MM.1S (cell line): Measurements from ENCODE around the gene ENKUR.

Source experiments
- DNase-seq: peaks from one replicate; pipeline ENCODE4 v3.0.0-alpha.2; 2015
- H2AFZ ChIP-seq: fragments of 300-600 bp; sonication (generic); 2 replicates; pipeline ENCODE4 v1.6.0; 2016; ENCODE audit warnings: antibody characterized with exemption, low read length
- H3F3A ChIP-seq: fragments of 300-600 bp; sonication (generic); 2 replicates; pipeline ENCODE4 v1.6.1; 2016; ENCODE audit warnings: mild to moderate bottlenecking, antibody characterized with exemption, low read length, moderate library complexity, mixed read lengths; ENCODE audit not compliant: insufficient read depth
- H3K27ac ChIP-seq: fragments of 300-600 bp; sonication (generic); 2 replicates; pipeline ENCODE4 v1.5.1; 2016; ENCODE audit warnings: mild to moderate bottlenecking, low read length
- H3K27me3 ChIP-seq: fragments of 300-600 bp; sonication (generic); replicated peaks from 2 replicates; pipeline ENCODE4 v1.6.0; 2016; ENCODE audit warnings: low read length; ENCODE audit not compliant: insufficient read depth
- H3K36me3 ChIP-seq: fragments of 300-600 bp; sonication (generic); replicated peaks from 2 replicates; pipeline ENCODE4 v1.6.1; 2016; ENCODE audit warnings: mild to moderate bottlenecking, low read length, mixed read lengths; ENCODE audit not compliant: insufficient read depth
- H3K4me1 ChIP-seq: fragments of 300-600 bp; sonication (generic); 2 replicates; pipeline ENCODE4 v1.6.1; 2016; ENCODE audit warnings: low read length, mixed read lengths
- H3K4me2 ChIP-seq: fragments of 300-600 bp; sonication (generic); 2 replicates; pipeline ENCODE4 v1.6.0; 2016; ENCODE audit warnings: low read depth, low read length
- H3K4me3 ChIP-seq: fragments of 300-600 bp; sonication (generic); 2 replicates; pipeline ENCODE4 v1.5.1; 2016; ENCODE audit warnings: low read length, mixed read lengths
- H3K79me2 ChIP-seq: fragments of 300-600 bp; sonication (generic); 2 replicates; pipeline ENCODE4 v1.6.1; 2016; ENCODE audit warnings: mixed run types, low read length, mixed read lengths
- H3K9ac ChIP-seq: fragments of 300-600 bp; sonication (generic); 2 replicates; pipeline ENCODE4 v1.6.1; 2016; ENCODE audit warnings: low read length, mixed read lengths
- H3K9me2 ChIP-seq: fragments of 300-600 bp; sonication (generic); replicated peaks from 2 replicates; pipeline ENCODE4 v1.6.1; 2016; ENCODE audit warnings: mild to moderate bottlenecking, low read length, mixed read lengths; ENCODE audit not compliant: insufficient read depth
- H3K9me3 ChIP-seq: fragments of 300-600 bp; sonication (generic); replicated peaks from 2 replicates; pipeline ENCODE4 v1.6.1; 2016; ENCODE audit warnings: mild to moderate bottlenecking, low read length, mixed read lengths; ENCODE audit not compliant: insufficient read depth
- H4K20me1 ChIP-seq: fragments of 300-600 bp; sonication (generic); 2 replicates; pipeline ENCODE4 v1.6.1; 2016; ENCODE audit warnings: mild to moderate bottlenecking, low read length, moderate library complexity, mixed read lengths; ENCODE audit not compliant: insufficient read depth
- CTCF ChIP-seq: fragments of 300-600 bp; sonication (generic); IDR thresholded peaks from 2 replicates; pipeline ENCODE4 v1.5.1; 2016; ENCODE audit warnings: antibody characterized with exemption, low read length, mixed read lengths
- EZH2 ChIP-seq: fragments of 300-600 bp; sonication (generic); optimal IDR thresholded peaks from 2 replicates; pipeline ENCODE3; 2017; ENCODE audit warnings: low read depth, mild to moderate bottlenecking, antibody characterized with exemption, low read length, mixed read lengths
- EZH2phosphoT487 ChIP-seq: fragments of 300-600 bp; sonication (generic); IDR thresholded peaks from 2 replicates; pipeline ENCODE4 v1.6.1; 2018; ENCODE audit warnings: antibody characterized with exemption, low read length

The ENKUR gene

GRCh38 chr10:25023278-25023677, 7.3 kb upstream of the ENKUR start:
- Histone ChIP-seq H4K20me1 (no peaks in the 10 kb centered on the region), H3K4me2 (no peak overlapping the region), H3K27ac (no peak overlapping the region), H3K79me2 (no peaks in the 10 kb centered on the region), H3K4me3 (no peak overlapping the region), H3K27me3 (no peaks in the 10 kb centered on the region), H3K9me3 (no peaks in the 10 kb centered on the region), H3F3A (no peaks in the 10 kb centered on the region), H3K9ac (no peak overlapping the region), H2AFZ (no peak overlapping the region), H3K36me3 (no peaks in the 10 kb centered on the region), H3K9me2 (no peaks in the 10 kb centered on the region), H3K4me1 (no peaks in the 10 kb centered on the region)
- no peak for DNase-seq
- no peak for TF ChIP-seq EZH2phosphoT487
- no peak for TF ChIP-seq CTCF
- TF ChIP-seq EZH2: no peak

- TF ChIP-seq CTCF: no peak
- TF ChIP-seq EZH2phosphoT487: no peak
- TF ChIP-seq EZH2: no peak
- H3K27me3 ChIP-seq: no peaks in the 10 kb centered on the region
- no peaks in the 10 kb centered on the region for H3K79me2 ChIP-seq
- H3F3A ChIP-seq: peaks cover 16% of the 10 kb centered on the region; the same call in 1 of the 2 replicates
- H3K4me3 ChIP-seq: no peak overlapping the region
- no peaks in the 10 kb centered on the region for H3K9me2 ChIP-seq
- H2AFZ ChIP-seq: no peak overlapping the region
- no peak overlapping the region for H3K4me2 ChIP-seq
- no peak overlapping the region for H3K9ac ChIP-seq
- no peaks in the 10 kb centered on the region for H3K36me3 ChIP-seq
- DNase-seq: no peak
- 0 out of 2 replicates have a peak, but pooled peaks cover 9% of the 10 kb centered on the region for H3K4me1 ChIP-seq
- no peaks in the 10 kb centered on the region for H3K9me3 ChIP-seq
- no peaks in the 10 kb centered on the region for H4K20me1 ChIP-seq
- no peak overlapping the region for H3K27ac ChIP-seq
Observed at GRCh38 chr10:25018703-25019102, 2.7 kb upstream of the ENKUR start.

GRCh38 chr10:25017661-25018060, 1.7 kb upstream of the ENKUR start:
- TF ChIP-seq EZH2phosphoT487 (no peak), CTCF (no peak), EZH2 (no peak)
- Histone ChIP-seq H3K9ac (no peak overlapping the region), H4K20me1 (no peaks in the 10 kb centered on the region), H3K27ac (no peak overlapping the region), H3F3A (peaks cover 16% of the 10 kb centered on the region; the same call in 1 of the 2 replicates), H3K4me2 (peak overlapping the region; percentile 75; the same call in 1 of the 2 replicates), H3K79me2 (no peaks in the 10 kb centered on the region), H2AFZ (peak overlapping the region; percentile 69; the same call in 1 of the 2 replicates), H3K9me3 (no peaks in the 10 kb centered on the region), H3K4me3 (peak overlapping the region; percentile 83), H3K36me3 (no peaks in the 10 kb centered on the region), H3K27me3 (no peaks in the 10 kb centered on the region), H3K4me1 (0 out of 2 replicates have a peak, but pooled peaks cover 9% of the 10 kb centered on the region), H3K9me2 (no peaks in the 10 kb centered on the region)
- DNase-seq: no peak
